Measurements from ENCODE around the gene GRM4. TPM values are rescaled to one million over a fixed set of nuclear protein-coding genes. Genes with fewer than 3 reads are reported as not detected.

GRM4 gene
- total RNA-seq, 1 donor from 2014 or later: 1.2 TPM

DNA sequence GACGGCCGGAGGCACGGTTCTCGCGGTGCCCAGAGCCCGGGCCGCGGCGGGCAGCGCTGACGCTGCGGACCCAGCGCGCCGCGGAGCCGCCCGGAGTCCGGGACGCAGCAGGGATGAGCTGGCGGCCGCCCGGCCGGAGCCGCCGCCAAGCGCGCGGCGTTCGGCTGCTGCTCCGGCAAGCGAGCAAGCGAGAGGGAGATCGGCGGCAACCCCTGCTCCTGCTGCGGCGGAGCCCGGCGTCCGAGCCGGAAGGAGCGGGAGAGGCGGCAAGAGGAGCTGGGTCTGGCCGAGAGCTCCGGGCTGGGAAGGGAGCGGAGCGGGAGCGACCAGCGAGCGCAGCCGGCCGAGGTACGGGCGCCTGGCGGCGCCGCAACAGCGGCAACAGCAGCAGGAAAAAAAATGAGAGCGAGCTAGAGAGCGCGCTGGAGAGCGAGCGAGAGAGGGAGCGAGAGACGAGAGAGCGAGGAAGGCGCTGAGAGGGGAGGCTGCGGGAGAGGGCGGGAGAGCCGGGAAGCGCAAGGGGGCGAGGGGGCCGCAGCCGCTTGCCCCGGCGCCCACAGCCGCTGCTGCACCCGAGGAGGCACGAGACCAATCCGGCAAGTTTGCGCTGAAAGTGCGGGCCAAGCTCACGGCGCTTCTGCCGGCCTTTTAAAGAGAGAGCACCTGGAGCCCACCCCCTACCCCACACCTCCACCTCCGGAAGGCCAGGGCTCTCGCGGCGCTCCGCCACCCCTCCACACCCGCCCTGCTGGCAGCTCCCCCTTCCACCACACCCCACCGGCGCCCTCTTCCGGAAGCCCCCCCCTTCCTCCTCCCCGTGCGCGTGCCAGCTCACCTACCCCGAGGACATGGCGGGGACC is 496 bp downstream of the GRM4 start:
- Histone ChIP-seq H3K9me3 (ENCODE audit: low read depth) (no peaks in the 10 kb centered on the region), H3K27me3 (peaks cover 91% of the 10 kb centered on the region), H4K20me1 (ENCODE audit: low read depth) (peaks cover 20% of the 10 kb centered on the region), H3K79me2 (ENCODE audit: low read depth) (no peaks in the 10 kb centered on the region), H3K9ac (no peak overlapping the region), H3K4me3 (peak overlapping the region; percentile 86), H3K4me2 (peak overlapping the region; percentile 95), H3K4me1 (peaks cover 40% of the 10 kb centered on the region), H3K27ac (no peak overlapping the region), H2AFZ (replicated peaks) (peak overlapping the region; percentile 88), H3K36me3 (no peaks in the 10 kb centered on the region), H3F3A (ENCODE audit: low read depth) (peaks cover 42% of the 10 kb centered on the region)
- no peaks in the 10 kb centered on the region for H3K9me3 Mint-ChIP-seq
- peak overlapping the region; percentile 81 for H3K4me3 Mint-ChIP-seq
- H3K27me3 Mint-ChIP-seq (ENCODE audit: insufficient read depth, low read depth): peaks cover 52% of the 10 kb centered on the region
- no peak overlapping the region for H3K27ac Mint-ChIP-seq
- peaks cover 37% of the 10 kb centered on the region for H3K4me1 Mint-ChIP-seq
- TF ChIP-seq EZH2 (IDR thresholded peaks at IDR 0.05) (peak; percentile 86), EZH2phosphoT487 (IDR thresholded peaks at IDR 0.05) (peak; percentile 65)
- TF ChIP-seq, protein P1, sequence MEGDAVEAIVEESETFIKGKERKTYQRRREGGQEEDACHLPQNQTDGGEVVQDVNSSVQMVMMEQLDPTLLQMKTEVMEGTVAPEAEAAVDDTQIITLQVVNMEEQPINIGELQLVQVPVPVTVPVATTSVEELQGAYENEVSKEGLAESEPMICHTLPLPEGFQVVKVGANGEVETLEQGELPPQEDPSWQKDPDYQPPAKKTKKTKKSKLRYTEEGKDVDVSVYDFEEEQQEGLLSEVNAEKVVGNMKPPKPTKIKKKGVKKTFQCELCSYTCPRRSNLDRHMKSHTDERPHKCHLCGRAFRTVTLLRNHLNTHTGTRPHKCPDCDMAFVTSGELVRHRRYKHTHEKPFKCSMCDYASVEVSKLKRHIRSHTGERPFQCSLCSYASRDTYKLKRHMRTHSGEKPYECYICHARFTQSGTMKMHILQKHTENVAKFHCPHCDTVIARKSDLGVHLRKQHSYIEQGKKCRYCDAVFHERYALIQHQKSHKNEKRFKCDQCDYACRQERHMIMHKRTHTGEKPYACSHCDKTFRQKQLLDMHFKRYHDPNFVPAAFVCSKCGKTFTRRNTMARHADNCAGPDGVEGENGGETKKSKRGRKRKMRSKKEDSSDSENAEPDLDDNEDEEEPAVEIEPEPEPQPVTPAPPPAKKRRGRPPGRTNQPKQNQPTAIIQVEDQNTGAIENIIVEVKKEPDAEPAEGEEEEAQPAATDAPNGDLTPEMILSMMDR (IDR thresholded peaks at IDR 0.05): peak; percentile 12
- peak; percentile 78 for DNase-seq (ENCODE audit: low spot score)
- no peaks in the 10 kb centered on the region for H3K36me3 Mint-ChIP-seq

DNA sequence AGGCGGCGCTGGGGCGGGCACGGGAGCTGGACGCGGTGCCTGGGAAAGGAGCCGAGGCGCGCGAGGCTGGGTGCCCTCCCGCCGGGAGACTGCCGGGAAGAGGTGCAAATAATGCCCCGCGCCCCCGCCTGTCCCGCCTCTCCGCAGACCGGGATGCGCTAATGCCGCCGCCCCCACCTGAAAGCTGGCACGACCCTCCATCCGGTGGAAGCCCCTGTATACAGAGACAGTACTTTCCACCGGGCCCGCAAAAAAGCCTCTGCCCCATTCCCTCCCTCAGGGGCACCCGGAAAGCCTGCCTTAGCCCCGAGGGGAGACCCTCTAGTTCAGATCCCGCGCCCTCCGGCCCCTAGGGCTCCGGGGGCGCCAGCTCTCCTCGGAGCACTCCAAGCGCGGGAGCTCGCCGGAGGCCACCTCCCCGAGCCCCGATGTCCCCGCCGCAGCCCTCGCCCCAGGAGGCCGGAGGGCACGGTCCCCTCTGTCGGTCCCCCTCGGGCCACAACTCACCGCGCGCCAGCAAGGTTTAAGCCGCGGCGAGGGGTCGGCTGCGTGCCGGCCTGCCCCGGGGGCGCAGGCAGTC is 1.2 kb downstream of the GRM4 start:
- H3K36me3 Mint-ChIP-seq: no peaks in the 10 kb centered on the region
- H3K27ac Mint-ChIP-seq: no peak overlapping the region
- H3K79me2 ChIP-seq (ENCODE audit: low read depth): no peaks in the 10 kb centered on the region
- H3K27ac ChIP-seq: no peak overlapping the region
- H3K9me3 Mint-ChIP-seq: no peaks in the 10 kb centered on the region
- DNase-seq (ENCODE audit: low spot score): peak; percentile 37
- H4K20me1 ChIP-seq (ENCODE audit: low read depth): peaks cover 20% of the 10 kb centered on the region
- H3K27me3 ChIP-seq: peaks cover 83% of the 10 kb centered on the region
- H3K4me1 Mint-ChIP-seq: peaks cover 37% of the 10 kb centered on the region
- peaks cover 52% of the 10 kb centered on the region for H3K27me3 Mint-ChIP-seq (ENCODE audit: insufficient read depth, low read depth)
- H3K4me3 Mint-ChIP-seq: peak overlapping the region; percentile 77
- H3K4me3 ChIP-seq: peak overlapping the region; percentile 86
- H3F3A ChIP-seq (ENCODE audit: low read depth): peaks cover 40% of the 10 kb centered on the region
- no peak overlapping the region for H3K9ac ChIP-seq
- H3K9me3 ChIP-seq (ENCODE audit: low read depth): no peaks in the 10 kb centered on the region
- H3K4me2 ChIP-seq: peak overlapping the region; percentile 95
- H3K36me3 ChIP-seq: no peaks in the 10 kb centered on the region
- H3K4me1 ChIP-seq: peaks cover 40% of the 10 kb centered on the region
- TF ChIP-seq EZH2 (IDR thresholded peaks at IDR 0.05) (peak; percentile 71), EZH2phosphoT487 (IDR thresholded peaks at IDR 0.05) (peak; percentile 64)
- TF ChIP-seq, protein P1 (IDR thresholded peaks at IDR 0.05): no peak
- peak overlapping the region; percentile 88 for H2AFZ ChIP-seq (replicated peaks)

DNA sequence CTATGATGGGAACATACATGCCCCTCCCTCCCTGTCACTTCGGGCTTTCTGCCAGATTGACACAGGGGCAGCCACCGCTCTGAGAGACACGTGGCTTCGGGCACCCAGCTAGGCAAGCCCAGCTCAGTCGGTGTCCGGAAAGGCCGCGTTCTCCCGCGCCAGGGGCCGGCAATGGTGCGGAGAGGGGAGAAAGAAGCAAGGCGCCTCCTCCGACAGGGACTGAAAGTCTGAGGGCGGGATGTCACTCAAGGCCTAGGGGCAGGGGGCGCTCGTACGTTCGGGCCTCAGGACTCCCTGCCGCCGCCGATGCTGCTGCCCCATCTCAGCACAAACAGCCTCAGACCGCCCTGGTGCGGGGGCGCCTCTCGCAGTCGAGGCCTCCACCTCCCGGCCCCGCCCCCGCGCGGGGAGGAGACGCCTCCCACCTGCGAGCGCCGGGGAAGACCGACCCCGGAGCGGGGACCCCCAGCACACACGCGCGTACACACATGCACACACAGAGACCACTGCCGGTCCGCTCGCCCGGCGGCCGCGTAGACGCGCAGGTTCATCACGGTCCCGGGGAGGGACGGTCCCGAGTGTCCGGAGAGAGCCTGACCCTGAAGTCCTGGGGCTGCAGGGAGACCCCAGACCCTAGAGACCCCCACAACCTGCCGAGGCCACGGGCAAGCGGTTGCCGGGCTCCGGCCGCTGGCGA is 1.9 kb downstream of the GRM4 start:
- Histone ChIP-seq H3F3A (ENCODE audit: low read depth) (peaks cover 37% of the 10 kb centered on the region), H3K9me3 (ENCODE audit: low read depth) (no peaks in the 10 kb centered on the region), H4K20me1 (ENCODE audit: low read depth) (peaks cover 24% of the 10 kb centered on the region), H3K4me3 (peak overlapping the region; percentile 86), H2AFZ (replicated peaks) (peak overlapping the region; percentile 88), H3K79me2 (ENCODE audit: low read depth) (no peaks in the 10 kb centered on the region), H3K4me1 (peaks cover 39% of the 10 kb centered on the region), H3K27me3 (peaks cover 77% of the 10 kb centered on the region), H3K27ac (no peak overlapping the region), H3K4me2 (peak overlapping the region; percentile 95), H3K9ac (no peak overlapping the region), H3K36me3 (no peaks in the 10 kb centered on the region)
- Mint-ChIP-seq H3K9me3 (no peaks in the 10 kb centered on the region), H3K27me3 (ENCODE audit: insufficient read depth, low read depth) (peaks cover 55% of the 10 kb centered on the region), H3K4me1 (peaks cover 40% of the 10 kb centered on the region), H3K4me3 (peak overlapping the region; percentile 75), H3K36me3 (no peaks in the 10 kb centered on the region), H3K27ac (no peak overlapping the region)
- TF ChIP-seq EZH2phosphoT487 (IDR thresholded peaks at IDR 0.05) (peak; percentile 71), EZH2 (IDR thresholded peaks at IDR 0.05) (peak; percentile 26)
- TF ChIP-seq, protein P1 (IDR thresholded peaks at IDR 0.05): peak; percentile 73
- DNase-seq (ENCODE audit: low spot score): peak; percentile 95
